HG02678 (cell line): ENCODE measurements around the gene TUBB2B.

Experiments used
- ATAC-seq: cut with Tn5 transposase; IDR thresholded peaks from one replicate; pipeline ENCODE4 v1.9.1; 2021; ENCODE audit warnings: mild to moderate bottlenecking, moderate library complexity; ENCODE audit not compliant: unreplicated experiment

TUBB2B gene

DNA sequence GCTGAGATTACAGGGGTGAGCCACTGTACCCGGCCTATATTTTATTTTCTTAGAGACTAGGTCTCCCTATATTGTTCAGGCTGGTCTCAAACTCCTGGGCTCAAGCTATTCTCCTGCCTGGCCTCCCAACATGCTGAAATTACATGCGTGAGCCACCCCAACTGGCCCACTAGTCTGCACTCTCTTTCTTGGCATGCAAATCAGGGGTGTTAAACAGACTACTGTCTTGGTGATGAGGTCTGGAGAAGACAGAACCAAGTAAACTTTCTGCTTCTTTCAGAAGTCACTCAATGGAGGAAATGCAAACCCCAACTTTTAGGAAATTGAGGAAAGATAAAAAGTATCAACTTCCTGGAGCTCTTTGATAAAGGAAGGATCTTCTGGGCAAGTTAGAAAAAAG lies 8.0 kb upstream of the TUBB2B start:
- ATAC-seq = no peak

DNA sequence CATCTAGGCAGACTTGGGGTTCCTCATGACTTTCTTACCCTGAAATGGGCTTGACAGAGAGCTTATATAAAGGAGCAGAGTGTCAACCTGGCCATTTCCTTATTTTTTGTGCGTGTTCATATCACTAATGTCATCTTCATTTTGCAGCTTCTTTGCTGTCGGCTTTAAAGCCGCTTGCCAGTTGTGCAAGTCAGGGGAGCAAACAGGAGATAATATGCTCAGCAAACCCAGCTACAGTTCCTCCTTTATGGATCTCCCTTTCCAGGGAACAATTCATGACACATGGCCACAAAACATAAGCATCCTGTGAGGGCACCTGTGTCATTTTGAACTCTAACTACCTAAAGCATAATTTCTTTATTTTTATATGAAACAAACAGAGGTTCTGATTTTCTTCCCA lies 6.5 kb upstream of the TUBB2B start:
- ATAC-seq = no peak

DNA sequence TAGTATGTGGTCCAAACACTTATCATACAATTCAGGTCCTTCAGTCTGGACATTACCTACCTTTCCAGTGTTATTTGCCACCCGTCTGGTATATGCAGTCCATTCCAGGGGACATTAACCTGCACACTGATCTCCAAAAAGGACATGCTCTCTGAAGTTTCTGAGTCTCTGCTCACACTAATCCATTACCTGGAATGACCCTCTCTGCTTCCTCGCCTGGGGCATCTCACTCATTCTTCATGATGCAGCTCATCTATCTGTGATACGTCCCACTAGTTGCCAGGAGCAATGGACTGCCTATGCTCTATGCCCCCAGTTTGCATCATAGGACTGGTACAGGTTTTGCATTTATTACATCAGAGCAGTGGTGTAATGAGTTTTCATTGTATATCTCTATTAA lies 5.9 kb upstream of the TUBB2B start:
- no peak for ATAC-seq

DNA sequence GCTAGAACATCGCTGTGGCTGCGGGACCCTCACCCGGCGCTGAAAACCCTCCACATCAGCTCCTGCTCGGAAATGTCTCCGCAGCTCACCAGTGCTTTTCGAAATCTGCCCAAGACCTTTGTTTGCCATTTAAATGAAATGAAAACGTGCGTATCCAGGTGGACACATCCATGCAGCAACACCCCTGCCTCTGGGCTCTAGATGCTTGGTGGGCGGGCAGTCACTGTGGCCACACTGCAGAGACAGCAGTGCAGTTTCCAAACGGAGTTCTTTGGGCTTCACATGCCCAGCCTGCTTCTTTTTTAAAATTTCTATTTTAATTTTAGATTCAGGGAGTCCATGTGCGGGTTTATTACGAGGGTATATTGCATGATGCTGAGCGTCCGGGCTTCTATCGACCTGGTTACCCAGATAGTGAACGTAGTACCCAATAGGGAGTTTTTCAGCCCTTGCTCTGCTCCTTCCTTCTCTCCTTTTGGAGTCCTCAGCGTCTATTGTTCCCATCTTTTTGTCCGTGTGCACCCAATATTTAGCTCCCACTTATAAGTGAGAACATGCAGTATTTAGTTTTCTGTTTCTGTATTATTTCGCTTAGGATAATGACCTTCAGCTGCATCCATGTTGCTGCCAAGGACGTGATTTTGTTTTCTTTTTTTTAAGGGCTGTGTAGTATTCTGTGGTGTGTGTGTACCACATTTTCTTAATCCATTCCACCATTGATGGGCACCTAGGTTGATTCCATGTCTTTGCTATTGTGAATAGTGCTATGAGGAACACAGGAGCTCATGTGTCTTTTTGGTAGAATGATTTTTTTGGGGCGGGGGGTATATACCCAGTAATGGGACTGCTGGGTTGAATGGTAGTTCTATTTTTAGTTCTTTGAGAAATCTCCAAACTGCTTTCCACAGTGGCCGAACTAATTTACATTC lies 4.8 kb upstream of the TUBB2B start:
- ATAC-seq = no peak

DNA sequence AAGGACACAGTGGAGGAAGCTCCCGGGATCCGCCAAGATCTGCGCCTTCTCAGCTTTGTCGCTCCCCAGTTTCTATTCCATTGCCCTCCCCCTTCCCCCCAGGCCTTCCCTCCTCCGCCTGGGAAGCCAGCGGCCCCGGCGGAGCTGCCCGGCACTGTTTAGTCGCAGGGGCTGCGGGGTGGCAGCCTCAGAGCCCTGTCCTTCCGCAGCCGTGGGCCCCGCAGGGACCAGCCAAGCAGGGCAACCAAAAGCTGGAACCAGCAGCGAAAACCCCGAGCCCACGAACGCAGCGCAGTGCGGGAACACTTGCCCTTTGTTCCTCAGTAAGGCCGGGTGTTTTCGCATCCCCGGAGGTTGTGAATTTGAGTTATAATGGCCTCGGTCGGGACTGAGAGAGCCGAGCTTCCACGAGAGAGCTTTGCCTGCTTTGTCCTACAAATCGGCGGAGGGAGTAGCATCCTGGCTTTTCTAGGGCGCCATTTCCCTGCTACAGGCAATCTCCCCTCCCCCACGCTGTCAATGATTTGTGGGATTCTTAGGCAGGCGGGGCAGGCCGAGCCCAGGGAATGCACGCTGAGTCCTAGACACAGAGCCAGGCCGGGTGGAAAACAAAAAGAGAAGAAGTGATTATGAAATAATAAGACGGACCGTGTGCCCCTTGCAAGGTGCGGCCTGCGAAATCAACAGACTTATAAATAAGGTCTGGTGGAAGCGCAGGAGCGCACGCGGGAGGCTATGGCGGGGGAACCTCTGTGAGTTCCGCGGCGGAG lies 4.0 kb upstream of the TUBB2B start:
- ATAC-seq = no peak

DNA sequence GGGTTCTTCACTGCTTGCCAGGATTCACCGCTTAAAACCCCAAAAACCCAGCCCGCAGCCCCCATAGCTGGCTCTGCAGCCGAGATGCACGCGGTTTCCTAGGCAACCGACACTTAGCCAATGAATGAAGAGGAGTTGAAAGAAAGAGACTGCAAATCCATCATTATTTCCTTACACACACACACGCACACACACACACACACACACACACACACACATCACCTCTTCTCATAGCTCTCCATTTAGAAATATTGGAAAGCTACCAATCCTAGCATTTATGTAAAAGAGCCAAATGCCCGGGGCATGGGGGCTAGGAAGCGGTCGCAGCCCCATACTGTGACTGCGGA lies 3.4 kb upstream of the TUBB2B start:
- ATAC-seq = no peak

DNA sequence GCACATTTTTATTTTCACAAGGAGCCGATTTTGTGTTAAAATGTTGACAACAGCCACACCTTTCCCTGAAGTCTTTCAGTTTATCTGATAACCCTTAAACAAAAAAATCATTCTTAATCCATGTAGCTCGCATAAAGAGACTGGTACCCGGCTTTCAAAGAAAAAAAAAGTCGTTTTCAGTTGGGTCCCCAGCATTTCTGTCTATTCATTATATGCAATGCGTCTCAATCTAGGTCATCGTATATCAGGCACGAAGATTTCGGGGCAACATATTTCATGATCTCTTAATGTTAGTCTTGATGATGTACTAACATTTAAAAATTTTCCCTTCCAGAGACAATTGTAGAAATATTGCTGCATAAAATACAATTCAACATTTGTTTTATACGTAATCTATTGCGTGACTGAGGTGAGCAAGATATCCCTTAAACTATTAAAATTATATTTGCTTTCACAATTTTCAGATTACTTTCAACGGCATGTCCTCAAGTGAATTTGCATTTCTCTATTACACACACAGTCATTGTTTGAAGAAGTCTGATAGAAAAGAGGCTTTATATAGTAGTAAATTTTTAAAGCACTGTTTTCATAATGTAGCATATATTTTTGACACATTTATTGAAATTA lies 2.9 kb upstream of the TUBB2B start:
- no peak for ATAC-seq

DNA sequence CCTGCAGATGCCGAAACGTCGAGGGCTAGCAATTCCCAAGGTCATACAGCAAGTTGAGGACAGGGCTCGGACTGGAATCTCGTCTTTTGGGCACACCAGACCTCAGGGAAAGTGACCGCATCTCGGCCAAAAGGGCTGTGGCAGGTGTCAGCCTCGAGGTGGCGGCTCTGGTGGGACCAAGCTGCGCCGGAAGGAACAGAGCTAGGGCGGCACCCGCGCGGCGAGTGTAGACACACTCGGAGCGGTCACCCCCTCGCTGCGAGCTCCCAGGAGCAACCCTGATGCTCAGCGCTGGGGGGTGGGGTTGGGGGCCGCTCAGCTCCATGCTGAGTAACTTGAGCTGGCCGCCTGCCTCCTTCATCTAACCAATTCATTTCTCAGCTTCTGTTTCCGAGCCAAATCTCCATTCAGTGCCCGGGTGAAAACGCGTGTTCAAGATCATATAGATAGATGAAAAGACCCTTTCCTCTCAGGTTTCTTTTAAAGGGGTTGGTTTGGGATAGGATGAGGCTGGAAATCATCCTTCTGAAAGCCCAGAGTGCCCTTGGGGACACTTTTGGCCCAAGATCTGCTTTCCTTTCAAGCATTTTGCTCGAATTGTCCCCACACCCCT lies 2.2 kb upstream of the TUBB2B start:
- ATAC-seq = no peak

DNA sequence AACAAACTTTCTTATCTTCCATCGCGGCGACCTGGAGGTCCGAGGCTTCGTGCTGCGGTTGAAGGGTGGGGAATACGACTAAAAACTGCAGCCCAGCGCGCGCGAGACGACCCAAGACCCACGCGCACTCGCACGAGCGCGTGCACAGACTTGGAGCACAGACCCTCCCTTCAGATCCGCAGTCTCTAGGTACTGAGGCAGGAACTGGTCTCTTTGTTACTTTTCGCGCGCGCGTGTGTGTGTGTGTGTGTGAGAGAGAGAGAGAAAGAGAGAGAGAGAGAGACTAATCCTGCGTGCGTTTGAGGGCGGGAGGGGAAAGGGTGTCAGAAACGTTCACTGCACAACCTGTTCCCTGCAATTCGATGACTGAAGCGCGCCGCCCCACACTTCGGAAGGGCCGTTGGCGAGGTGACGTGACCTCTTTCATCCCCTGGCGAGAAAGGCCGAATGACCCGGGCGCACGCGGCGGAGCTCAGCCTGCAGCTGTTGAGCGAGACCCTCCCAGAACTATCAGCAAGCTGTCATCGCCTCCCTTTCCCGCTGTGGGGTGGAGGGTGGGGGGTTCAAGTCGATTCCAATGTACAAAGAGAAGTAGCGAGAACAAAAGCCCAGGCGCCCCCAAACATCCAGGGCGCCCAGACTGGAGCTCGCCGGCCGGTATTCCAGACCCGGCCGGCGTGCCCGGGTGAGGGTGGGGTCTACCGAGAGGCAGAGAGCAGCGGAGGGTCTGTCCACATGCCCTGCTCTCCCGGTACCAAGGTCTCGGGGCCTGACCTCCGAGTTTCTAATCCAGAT lies 1.5 kb upstream of the TUBB2B start:
- ATAC-seq = no peak

DNA sequence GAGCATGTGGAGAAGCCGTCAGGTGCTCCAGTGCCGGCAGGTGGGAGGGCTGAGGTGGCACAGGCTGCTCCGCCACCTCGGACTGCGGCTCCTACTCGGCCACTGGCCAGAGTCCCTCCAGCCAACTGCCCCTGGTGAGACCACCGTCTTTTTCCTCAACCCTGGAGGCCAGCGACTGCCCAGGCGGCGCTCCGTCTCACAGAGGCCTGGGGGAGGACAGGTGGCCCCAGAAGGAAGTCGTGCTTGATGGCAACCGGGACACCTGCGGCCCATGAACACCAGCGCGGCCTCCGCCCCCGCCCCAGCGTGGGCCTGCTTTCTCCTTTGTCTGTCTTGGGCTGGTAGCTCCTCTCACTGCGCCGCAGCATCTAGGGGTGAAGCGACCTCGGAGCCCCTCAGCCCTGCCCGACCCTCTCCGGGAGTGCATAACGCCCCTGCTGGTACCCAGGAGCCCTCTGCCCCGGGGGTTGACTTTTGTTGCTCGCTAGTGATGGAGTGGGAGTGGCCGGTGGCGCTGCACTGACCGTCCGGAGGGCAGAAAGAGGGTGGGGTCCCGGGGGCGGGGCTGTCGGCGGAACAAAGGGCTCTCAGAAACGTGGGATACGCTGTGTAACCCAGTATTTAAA lies 706 bp upstream of the TUBB2B start:
- ATAC-seq = no peak

DNA sequence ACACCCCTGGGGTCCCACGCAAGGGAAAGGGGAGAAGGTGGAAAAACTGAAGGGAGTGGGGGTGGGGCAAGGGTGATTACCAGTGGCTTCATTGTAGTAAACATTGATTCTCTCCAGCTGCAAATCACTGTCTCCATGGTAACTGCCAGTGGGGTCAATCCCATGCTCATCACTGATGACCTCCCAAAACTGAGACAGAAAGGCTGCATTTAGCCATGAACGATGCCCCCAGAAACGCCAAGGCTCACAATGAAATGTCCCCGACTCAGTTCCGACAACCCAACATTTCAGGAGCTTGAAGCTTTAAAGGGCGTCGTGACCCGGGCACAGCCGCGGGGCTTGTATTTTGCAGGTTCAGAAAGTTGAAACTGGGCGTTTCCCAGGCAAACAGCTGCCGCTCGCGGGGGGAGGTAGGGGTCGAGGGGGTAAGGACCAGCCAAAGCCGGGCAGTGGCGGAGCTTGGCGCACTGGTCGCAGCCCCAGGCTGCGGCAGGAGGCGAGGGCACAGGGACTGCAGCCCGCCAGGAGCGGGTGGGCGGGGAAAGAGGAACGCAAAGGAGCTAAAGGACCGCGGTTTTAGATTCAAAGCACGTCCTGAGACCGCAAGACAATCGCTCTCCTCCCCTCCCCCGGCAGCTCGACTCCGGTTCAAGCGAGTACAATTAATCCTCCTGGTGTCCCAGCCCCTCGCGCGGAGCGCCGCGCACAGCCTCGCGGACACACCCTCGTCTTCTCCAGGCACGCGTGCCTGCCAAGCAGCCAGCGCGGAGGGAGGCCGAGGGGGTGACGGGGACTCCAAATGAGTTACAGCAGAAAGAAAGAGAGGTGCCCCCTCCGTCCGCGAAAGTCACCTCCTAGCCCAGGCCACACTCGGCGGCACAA lies 731 bp downstream of the TUBB2B start:
- no peak for ATAC-seq

DNA sequence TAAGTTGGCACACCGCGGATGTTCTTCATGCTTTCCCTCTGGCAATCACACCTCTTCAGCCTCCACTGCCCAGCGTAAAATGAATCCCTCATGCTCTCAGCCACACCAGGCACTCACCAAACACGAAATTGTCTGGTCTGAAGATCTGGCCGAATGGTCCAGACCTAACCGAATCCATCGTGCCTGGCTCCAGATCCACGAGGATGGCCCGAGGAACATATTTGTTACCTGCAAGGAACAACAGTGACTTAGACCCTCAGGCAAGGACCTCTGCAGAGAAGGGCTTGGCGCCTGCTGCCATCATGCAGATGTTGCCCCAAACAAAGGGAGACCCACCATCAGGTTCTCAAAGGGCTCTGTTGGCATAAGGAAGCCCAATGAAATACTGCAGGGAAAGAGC lies 1.4 kb downstream of the TUBB2B start:
- ATAC-seq = no peak

DNA sequence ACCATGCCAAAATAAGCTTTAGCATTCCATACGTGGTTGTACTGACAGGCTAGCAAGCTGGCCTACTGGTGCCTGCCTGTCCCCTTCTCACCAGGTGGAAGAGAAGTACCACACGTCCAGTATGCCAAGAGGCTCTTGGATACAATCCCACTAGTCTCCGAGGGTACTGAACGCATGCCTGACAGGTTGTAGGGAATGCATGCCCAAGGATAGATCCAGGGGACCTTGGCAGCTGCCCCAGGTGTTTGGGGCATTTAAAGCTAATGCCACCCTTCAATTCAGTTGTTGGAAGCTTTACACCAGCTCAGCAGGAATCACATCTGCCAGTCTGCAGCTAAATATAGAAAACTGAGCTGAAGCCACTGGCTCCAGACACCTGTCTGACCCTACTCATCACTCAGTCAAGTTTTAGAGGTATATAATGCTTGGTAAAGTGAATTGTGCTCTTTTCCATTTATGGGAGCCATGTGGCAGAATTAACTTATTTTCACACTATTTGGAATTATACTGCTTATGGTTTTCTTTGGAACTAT lies 4.9 kb downstream of the TUBB2B start:
- no peak for ATAC-seq

DNA sequence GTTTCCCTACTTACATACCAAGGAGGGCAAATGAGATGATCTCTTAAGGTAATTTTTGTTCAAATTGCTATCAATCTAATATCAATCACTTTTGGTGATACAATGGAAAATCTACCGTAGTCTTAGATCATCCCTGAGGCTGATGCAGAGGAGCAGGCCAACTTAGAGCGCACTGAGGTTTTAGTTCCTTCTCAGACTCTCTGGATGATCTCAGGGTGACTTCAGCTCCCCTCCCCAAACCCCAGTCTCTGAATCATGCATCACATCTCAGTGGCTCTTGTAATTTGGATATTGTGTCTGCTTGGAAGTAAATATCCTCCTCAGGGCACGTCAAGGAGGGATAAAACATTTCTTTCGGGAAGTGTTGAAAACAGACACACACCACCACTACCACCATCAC lies 5.9 kb downstream of the TUBB2B start:
- no peak for ATAC-seq

DNA sequence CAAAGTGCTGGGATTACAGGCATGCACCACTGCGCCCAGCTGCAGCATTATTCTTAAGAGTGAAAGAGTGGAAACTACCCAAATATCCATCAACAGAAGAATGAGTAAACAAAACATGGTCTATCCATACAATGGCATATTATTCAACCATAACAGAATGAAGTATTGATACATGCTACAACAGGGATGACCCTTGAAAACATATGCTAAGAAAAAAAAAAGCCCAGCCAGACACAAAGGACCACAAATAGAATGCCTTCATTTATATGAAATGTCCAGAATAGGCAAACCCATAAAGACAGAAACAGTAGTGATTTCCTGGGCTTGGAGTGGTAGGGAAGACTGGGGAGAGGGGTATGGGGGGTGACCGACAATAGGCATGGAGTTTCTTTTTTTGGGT lies 7.1 kb downstream of the TUBB2B start:
- ATAC-seq = no peak

DNA sequence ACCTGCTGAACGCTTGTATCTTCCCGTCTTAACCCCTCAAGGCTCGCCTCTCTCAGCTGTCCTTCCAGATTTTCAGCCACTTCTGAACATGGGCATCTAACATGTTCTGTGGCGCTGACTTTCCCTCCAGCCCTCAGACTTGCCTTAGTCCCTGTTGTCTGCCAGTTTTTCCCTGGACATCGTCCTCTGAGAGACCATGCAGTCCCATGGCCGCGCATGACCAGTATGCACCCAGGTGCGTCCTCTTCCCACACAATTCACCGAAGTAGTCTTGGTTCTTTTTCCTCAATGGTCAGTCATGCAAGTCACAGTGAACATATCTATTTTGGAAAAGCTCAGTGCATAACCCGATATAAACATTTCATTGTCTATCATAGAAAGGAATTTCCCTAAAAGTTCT lies 9.2 kb downstream of the TUBB2B start:
- no peak for ATAC-seq

DNA sequence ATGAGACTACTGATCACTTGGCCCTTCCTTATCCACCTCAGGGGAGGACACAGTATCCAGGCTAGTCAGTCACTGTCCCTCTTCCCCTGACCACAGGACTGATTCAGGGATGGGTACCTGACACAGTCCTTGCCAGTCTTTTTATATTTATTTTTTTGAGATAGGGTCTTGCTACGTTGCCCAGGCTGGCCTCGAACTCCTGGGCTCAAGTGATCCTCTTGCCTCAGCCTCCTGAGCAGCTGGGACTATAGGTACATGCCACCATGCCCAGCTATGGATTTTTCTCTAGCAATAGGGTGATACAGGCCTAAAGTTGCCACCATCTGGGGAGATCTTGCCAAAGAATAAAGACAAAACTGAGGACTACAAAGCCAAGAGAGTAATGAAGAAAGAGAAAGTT lies 10.2 kb downstream of the TUBB2B start:
- no peak for ATAC-seq

DNA sequence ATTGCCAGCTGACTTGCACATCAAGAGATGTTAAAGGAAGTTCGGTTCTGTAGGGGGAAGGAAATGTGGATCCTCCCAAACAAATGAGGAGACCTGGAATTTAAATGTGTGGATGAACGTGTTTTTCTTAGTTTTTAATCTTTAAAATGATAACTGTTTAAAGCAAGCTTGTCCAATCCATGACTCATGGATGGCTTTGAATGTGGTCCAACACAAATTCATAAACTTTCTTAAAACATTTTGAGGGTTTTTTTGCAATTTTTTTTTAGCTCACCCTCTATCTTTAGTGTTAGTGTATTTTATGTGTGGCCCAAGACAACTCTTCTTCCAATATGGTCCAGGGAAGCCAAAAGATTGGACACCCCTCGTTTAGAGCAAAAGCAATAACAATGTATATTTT lies 12.6 kb downstream of the TUBB2B start:
- no peak for ATAC-seq

DNA sequence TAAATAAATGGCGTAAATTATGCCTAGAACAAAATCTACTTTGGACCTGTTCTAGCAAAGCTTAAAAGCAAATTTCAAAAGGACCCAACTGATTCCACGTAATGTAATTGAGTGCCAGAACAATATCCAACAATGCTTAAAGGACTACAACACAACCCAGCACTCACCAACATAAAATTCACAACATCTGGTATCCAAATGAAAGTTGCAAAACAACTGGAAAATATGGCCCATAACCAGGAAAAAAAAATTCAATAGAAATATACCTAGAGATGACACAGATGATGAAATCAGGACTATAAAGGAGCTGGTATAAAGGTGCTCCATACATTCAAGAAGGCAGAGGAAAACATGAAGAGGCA lies 14.1 kb downstream of the TUBB2B start:
- no peak for ATAC-seq
